T-helper 17 cell (primary cell): ENCODE data around the gene TREX2. TPM values are rescaled to one million over a fixed set of nuclear protein-coding genes. Genes with fewer than 3 reads are reported as not detected.

Experiments
- ATAC-seq: fragments of 150-1000 bp; cut with Tn5 transposase; 2 replicates; pipeline ENCODE4 v1.10.0; 2021; ENCODE audit warnings: mild to moderate bottlenecking, moderate library complexity
- DNase-seq, 3 donors: peaks; one replicate each; pipeline versions ENCODE4 v3.0.0 to v3.0.0-alpha.2; 2020 to 2021
- H3K9me3 ChIP-seq: one replicate; pipeline ENCODE4 v1.7.0; 2013; ENCODE audit warnings: low read length, mild to moderate bottlenecking; ENCODE audit not compliant: control insufficient read depth, poor library complexity, severe bottlenecking
- H3K27ac Mint-ChIP-seq: one replicate; pipeline ENCODE4 v1.8.0; 2022; ENCODE audit warnings: mild to moderate bottlenecking, moderate library complexity, mixed read lengths
- H3K27me3 Mint-ChIP-seq: one replicate; pipeline ENCODE4 v1.8.0; 2022; ENCODE audit warnings: mixed read lengths
- H3K36me3 Mint-ChIP-seq: one replicate; pipeline ENCODE4 v1.8.0; 2022; ENCODE audit warnings: low read depth, mixed read lengths
- H3K4me1 Mint-ChIP-seq: one replicate; pipeline ENCODE4 v1.8.0; 2022; ENCODE audit warnings: mild to moderate bottlenecking, mixed read lengths
- H3K4me3 Mint-ChIP-seq: one replicate; pipeline ENCODE4 v1.8.0; 2022; ENCODE audit warnings: mild to moderate bottlenecking, moderate library complexity, mixed read lengths
- total RNA-seq, 4 donors: library from RNA in 2 of 4; stranded (reverse) in 2 of 4; gene quantifications; one replicate each; pipeline ENCODE4 v1.2.3 and lab custom pipeline; 2022 to 2026

TREX2 gene
- total RNA-seq, 2 donors from 2014 or later: 2.0 to 3.3 TPM

- H3K27me3 Mint-ChIP-seq: no peaks in the 10 kb centered on the region
- H3K27ac Mint-ChIP-seq: no peak overlapping the region
- DNase-seq (no peak), ATAC-seq (no peak)
- peaks cover 16% of the 10 kb centered on the region for H3K4me1 Mint-ChIP-seq
- H3K36me3 Mint-ChIP-seq: no peaks in the 10 kb centered on the region
- H3K9me3 ChIP-seq: no peaks in the 10 kb centered on the region
- no peak overlapping the region for H3K4me3 Mint-ChIP-seq
Observed at GRCh38 chrX:153398275-153398960, 47.4 kb downstream of the TREX2 start.

GRCh38 chrX:153397256-153397960 is 48.4 kb downstream of the TREX2 start:
- Mint-ChIP-seq H3K27me3 (no peaks in the 10 kb centered on the region), H3K4me3 (no peak overlapping the region), H3K36me3 (no peaks in the 10 kb centered on the region), H3K4me1 (peaks cover 13% of the 10 kb centered on the region), H3K27ac (no peak overlapping the region)
- H3K9me3 ChIP-seq: no peaks in the 10 kb centered on the region
- no peak for DNase-seq
- no peak for ATAC-seq

DNA sequence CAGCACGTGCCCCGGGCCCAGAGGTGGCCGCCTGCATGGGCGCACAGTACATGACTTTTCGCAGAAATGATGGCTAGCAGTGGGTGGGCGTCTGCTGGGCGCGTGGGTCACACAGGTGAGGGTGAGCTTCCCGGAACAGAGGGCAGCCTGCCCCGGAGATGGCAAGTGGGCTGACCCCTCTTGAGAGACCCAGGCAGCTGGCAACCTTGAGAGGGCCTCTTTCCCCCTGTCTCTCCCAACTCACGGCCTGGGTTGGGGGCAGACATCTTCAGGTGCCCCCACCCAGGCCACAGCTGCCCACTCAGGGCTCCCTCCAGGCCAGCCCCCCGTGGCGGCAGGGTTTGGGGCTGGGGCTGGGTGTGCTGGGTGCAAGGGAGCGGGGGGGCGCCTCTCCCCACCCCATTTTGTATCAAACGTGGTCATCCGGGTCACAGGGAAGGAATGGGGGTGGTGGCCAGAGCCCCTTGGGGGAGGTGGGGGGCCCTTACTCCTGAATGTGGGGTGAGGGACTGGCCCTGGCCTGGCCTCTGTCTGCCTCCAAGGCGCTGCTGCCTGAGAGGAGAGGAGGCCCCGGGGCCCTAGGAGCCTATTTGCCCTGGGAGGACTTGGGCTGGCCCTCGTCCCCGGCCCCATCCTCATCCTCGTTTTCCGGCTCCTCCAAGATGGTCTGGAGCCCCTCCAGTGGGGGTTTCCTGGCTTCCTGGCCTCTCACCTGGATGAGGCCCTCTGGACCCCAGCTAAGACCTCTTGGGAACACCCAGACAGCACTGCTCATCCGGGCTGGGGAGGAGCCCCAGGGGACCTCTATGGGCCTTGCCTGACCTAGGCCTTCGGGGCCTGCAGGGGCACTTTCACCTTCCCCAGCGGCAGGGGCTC is 49.3 kb downstream of the TREX2 start:
- Mint-ChIP-seq H3K4me3 (no peak overlapping the region), H3K36me3 (no peaks in the 10 kb centered on the region), H3K27ac (no peak overlapping the region), H3K27me3 (no peaks in the 10 kb centered on the region), H3K4me1 (peaks cover 13% of the 10 kb centered on the region)
- no peaks in the 10 kb centered on the region for H3K9me3 ChIP-seq
- no peak for DNase-seq
- no peak for ATAC-seq

- no peak for DNase-seq
- no peaks in the 10 kb centered on the region for H3K27me3 Mint-ChIP-seq
- H3K27ac Mint-ChIP-seq: no peak overlapping the region
- ATAC-seq: peak; percentile 54
- peaks cover 13% of the 10 kb centered on the region for H3K4me1 Mint-ChIP-seq
- H3K9me3 ChIP-seq: no peaks in the 10 kb centered on the region
- peak overlapping the region; percentile 46 for H3K4me3 Mint-ChIP-seq
- H3K36me3 Mint-ChIP-seq: no peaks in the 10 kb centered on the region
Observed at GRCh38 chrX:153395613-153396319, 50.1 kb downstream of the TREX2 start.

GRCh38 chrX:153394612-153395011 is 51.2 kb downstream of the TREX2 start:
- peaks cover 13% of the 10 kb centered on the region for H3K4me1 Mint-ChIP-seq
- H3K9me3 ChIP-seq: no peaks in the 10 kb centered on the region
- H3K27ac Mint-ChIP-seq: peak overlapping the region; percentile 90
- ATAC-seq (no peak), DNase-seq (no peak)
- H3K36me3 Mint-ChIP-seq: no peaks in the 10 kb centered on the region
- H3K4me3 Mint-ChIP-seq: peak overlapping the region; percentile 46
- H3K27me3 Mint-ChIP-seq: no peaks in the 10 kb centered on the region

Other genes starting within 250 kb of the TREX2 start
- gene PNMA6F, start 124.3 kb downstream of the TREX2 start, total RNA-seq: not detected
- gene ZNF275, start 111.9 kb downstream of the TREX2 start, total RNA-seq: 10 to 100 TPM; 12.0 to 12.4 TPM
- not detected for gene PNMA6E, start 44.7 kb downstream of the TREX2 start, total RNA-seq
- 1 to 10 TPM in 1 of 2 donors, under 1 TPM in 1; 0.50 to 1.2 TPM for gene ZFP92, start 34.6 kb downstream of the TREX2 start, total RNA-seq
- 10 to 100 TPM; 27.1 to 34.2 TPM for gene HAUS7, start 24.5 kb upstream of the TREX2 start, total RNA-seq
- gene BGN, start 48.9 kb upstream of the TREX2 start, total RNA-seq: not detected
- not detected for gene ATP2B3, start 71.6 kb upstream of the TREX2 start, total RNA-seq
- gene CCNQ, start 153.1 kb upstream of the TREX2 start, total RNA-seq: 10 to 100 TPM; 14.6 to 19.2 TPM
- gene DUSP9, start 201.1 kb upstream of the TREX2 start, total RNA-seq: not detected
- gene PNCK, start 227.8 kb upstream of the TREX2 start, total RNA-seq: under 1 TPM in 1 of 2 donors, not detected in 1; 0.72 TPM
- gene SLC6A8, start 241.9 kb upstream of the TREX2 start, total RNA-seq: 1 to 10 TPM; 3.4 to 4.4 TPM